Endothelial cell of umbilical vein (primary cell): ENCODE data around the gene CDK17. TPM values are rescaled to one million over a fixed set of nuclear protein-coding genes. Genes with fewer than 3 reads are reported as not detected.

Source experiments
- BruUV-seq: library from RNA; stranded (reverse); fragments of 400-500 nt; replicated peaks from 2 replicates; lab custom pipeline; 2021; lab: Mats Ljungman, UMichigan
- CTCF ChIA-PET: fragments of 300-600, 350-600 bp; sonication (Branson Sonifier 250); formaldehyde crosslinking; loops from one replicate; lab custom pipeline; 2021; ENCODE audit warnings: antibody characterized with exemption, inconsistent platforms; lab: Charles Lee
- POLR2A ChIA-PET: fragments of 300-600, 350-600 bp; sonication (Branson Sonifier 250); formaldehyde crosslinking; loops from one replicate; lab custom pipeline; 2021; ENCODE audit warnings: antibody characterized with exemption, inconsistent platforms; lab: Charles Lee
- DNase-seq: peaks from one replicate; pipeline ENCODE4 v3.0.0-alpha.2; 2011; ENCODE audit warnings: low read depth, low spot score
- FAIRE-seq: peaks from 2 replicates; lab custom pipeline; 2011; peaks lifted over from hg19 to GRCh38; lab: Jason Lieb, UNC
- H2AFZ ChIP-seq: 2 replicates; pipeline ENCODE4 v1.6.0; 2012; ENCODE audit warnings: low read depth, low read length, control low read depth, inconsistent platforms
- H3K27ac ChIP-seq: 2 replicates; pipeline ENCODE4 v1.5.1; 2011; ENCODE audit warnings: low read depth, mild to moderate bottlenecking, control low read depth, low read length, moderate library complexity; ENCODE audit not compliant: insufficient read depth
- H3K27me3 ChIP-seq, 2 experiments: 2 replicates each; pipeline versions ENCODE4 v1.6.0 to v1.6.1; 2011; ENCODE audit warnings: low read length in 2 of 2, mixed read lengths in 1 of 2; ENCODE audit not compliant: control insufficient read depth in 2 of 2, insufficient read depth in 2 of 2
- H3K36me3 ChIP-seq, 2 experiments: 2 replicates in 1 of 2; 3 replicates in 1 of 2; pipeline ENCODE4 v1.5.1; 2011; ENCODE audit warnings: low read length in 2 of 2, mild to moderate bottlenecking in 1 of 2, moderate library complexity in 1 of 2; ENCODE audit not compliant: control insufficient read depth in 2 of 2, insufficient read depth in 2 of 2; ENCODE audit errors: extremely low read depth in 1 of 2
- H3K4me1 ChIP-seq: 3 replicates; pipeline ENCODE4 v1.5.1; 2011; ENCODE audit warnings: mild to moderate bottlenecking, low read length; ENCODE audit not compliant: control insufficient read depth, insufficient read depth; ENCODE audit errors: extremely low read depth
- H3K4me2 ChIP-seq: 2 replicates; pipeline ENCODE4 v1.6.1; 2011; ENCODE audit warnings: low read length, control low read depth, mixed read lengths; ENCODE audit not compliant: insufficient read depth
- H3K4me3 ChIP-seq, 3 experiments: fragments of 200-600 bp in 1 of 3; sonication (generic), shearing (Covaris generic) in 1 of 3; replicated peaks in 1 of 3; 2 replicates each; pipeline ENCODE4 v1.5.1; 2011 to 2016; ENCODE audit warnings: control low read depth in 3 of 3, low read length in 3 of 3, mild to moderate bottlenecking in 2 of 3, inconsistent platforms in 1 of 3, low read depth in 1 of 3, moderate library complexity in 1 of 3; ENCODE audit not compliant: insufficient read depth in 1 of 3
- H3K79me2 ChIP-seq: 2 replicates; pipeline ENCODE4 v1.6.0; 2012; ENCODE audit warnings: low read length, inconsistent platforms; ENCODE audit not compliant: control insufficient read depth, insufficient read depth
- H3K9ac ChIP-seq: replicated peaks from 2 replicates; pipeline ENCODE3; 2011; ENCODE audit warnings: low read length, control low read depth; ENCODE audit not compliant: insufficient read depth; ENCODE audit errors: extremely low read depth
- H3K9me1 ChIP-seq: replicated peaks from 3 replicates; pipeline ENCODE4 v1.6.0; 2011; ENCODE audit warnings: mild to moderate bottlenecking, low read length; ENCODE audit not compliant: control insufficient read depth, insufficient read depth; ENCODE audit errors: extremely low read depth
- H3K9me3 ChIP-seq: replicated peaks from 2 replicates; pipeline ENCODE4 v1.5.1; 2012; ENCODE audit warnings: low read length, inconsistent platforms; ENCODE audit not compliant: control insufficient read depth, insufficient read depth
- H4K20me1 ChIP-seq: replicated peaks from 2 replicates; pipeline ENCODE3; 2011; ENCODE audit warnings: mild to moderate bottlenecking, low read length; ENCODE audit not compliant: control insufficient read depth, insufficient read depth; ENCODE audit errors: extremely low read depth
- CTCF ChIP-seq, 2 donors: IDR thresholded peaks; 1 replicate in 1 of 2; 2 replicates in 1 of 2; pipeline ENCODE4 v1.5.1; 2011; ENCODE audit warnings: low read length in 2 of 2, mild to moderate bottlenecking in 2 of 2, moderate library complexity in 2 of 2, control low read depth in 1 of 2, inconsistent platforms in 1 of 2, low read depth in 1 of 2; ENCODE audit not compliant: insufficient read depth in 1 of 2; ENCODE audit errors: extremely low read depth in 1 of 2
- EZH2 ChIP-seq: IDR thresholded peaks from 2 replicates; pipeline ENCODE4 v1.6.1; 2012; ENCODE audit warnings: borderline replicate concordance, low read depth, mild to moderate bottlenecking, moderate library complexity, low read length, inconsistent platforms; ENCODE audit not compliant: severe bottlenecking
- FOS ChIP-seq: IDR thresholded peaks from 2 replicates; pipeline ENCODE4 v1.6.1; 2011; ENCODE audit warnings: mild to moderate bottlenecking, low read length, moderate library complexity, borderline replicate concordance; ENCODE audit not compliant: insufficient read depth
- GATA2 ChIP-seq: IDR thresholded peaks from 2 replicates; pipeline ENCODE4 v1.7.0; 2011; ENCODE audit warnings: low read depth, mild to moderate bottlenecking, moderate library complexity, mixed read lengths, low read length; ENCODE audit not compliant: insufficient read length, insufficient read depth
- JUN ChIP-seq: IDR thresholded peaks from 2 replicates; pipeline ENCODE4 v1.6.1; 2011; ENCODE audit warnings: borderline replicate concordance, low read depth; ENCODE audit not compliant: insufficient read length, insufficient read depth
- MAX ChIP-seq: IDR thresholded peaks from 2 replicates; pipeline ENCODE4 v1.6.1; 2011; ENCODE audit not compliant: insufficient read depth, insufficient read length
- POLR2A ChIP-seq: IDR thresholded peaks from 2 replicates; pipeline ENCODE4 v1.6.1; 2012; ENCODE audit warnings: low read depth, mild to moderate bottlenecking, control low read depth, low read length
- POLR2AphosphoS5 ChIP-seq: IDR thresholded peaks from 2 replicates; pipeline ENCODE4 v1.6.1; 2012; ENCODE audit warnings: low read depth, mild to moderate bottlenecking, control low read depth, low read length, moderate library complexity; ENCODE audit not compliant: insufficient read depth
- dilution Hi-C: fragments of 300-500 bp; cut with MboI; formaldehyde crosslinking; loops from one replicate; pipeline ENCODE4 v1.15.0; 2019; ENCODE audit warnings: low sequenced_read_pairs; ENCODE audit not compliant: extremely low pct_ligation_motif_present
- intact Hi-C: fragments of 100-400 bp; cut with micrococcal nuclease; formaldehyde crosslinking; loops from one replicate; pipeline ENCODE4 v1.10.0; 2022
- polyA plus RNA-seq, 4 experiments: library from polyadenylated mRNA; depleted of rRNA in 3 of 4; stranded (reverse) in 3 of 4; unstranded in 1 of 4; fragments of >200 nt; gene quantifications; 2 replicates each; pipeline versions ENCODE4 v1.2.1 to v1.2.3, GENCODE V29; 2011 to 2012; ENCODE audit warnings: missing spikeins in 1 of 4
- total RNA-seq: library from RNA; stranded (reverse); gene quantifications from 2 replicates; pipeline ENCODE4 v1.2.3, GENCODE V29; 2021

CDK17 gene
- total and polyA plus RNA-seq, 2 donors (not counting 3 experiments of a cell fraction or from before 2014, with no cell fraction given), result 61.1 to 176 TPM

DNA sequence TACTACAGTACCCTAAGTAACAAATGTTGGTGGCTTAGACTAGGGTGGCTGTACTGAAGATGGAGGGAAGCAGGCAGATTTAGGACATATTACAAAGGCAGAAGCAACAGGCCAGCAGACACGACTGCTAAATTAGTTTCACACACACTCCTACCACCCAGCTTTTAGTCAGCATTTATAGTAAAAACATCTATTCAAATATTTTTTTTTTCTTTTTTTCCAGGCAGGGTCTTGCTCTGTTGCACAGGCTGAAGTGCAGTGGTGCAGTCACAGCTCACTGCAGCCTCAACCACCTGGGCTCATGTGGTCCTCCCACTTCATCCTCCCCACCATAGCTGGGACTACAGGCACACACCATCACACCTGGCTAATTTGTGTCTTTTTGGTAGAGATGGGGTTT is 72.9 kb downstream of the CDK17 start:
- DNase-seq, result no peak
- no peak overlapping the region for H3K27ac ChIP-seq
- peaks cover 100% of the 10 kb centered on the region for H3K79me2 ChIP-seq
- no peaks in the 10 kb centered on the region for H3K9me1 ChIP-seq
- ChIA-PET CTCF (interaction anchor here (1.2 to 2.0 kb wide), 2 partner anchors 9 to 19 kb away, joined by 3 to 7 read pairs; no protein-coding TSS in a partner anchor), POLR2A (no interaction called here)
- TF ChIP-seq JUN (no peak), POLR2AphosphoS5 (peak; percentile 4), FOS (no peak)
- FAIRE-seq, result no peak
- H2AFZ ChIP-seq, result no peak overlapping the region
- H4K20me1 ChIP-seq, result peaks cover 47% of the 10 kb centered on the region
- peaks cover 18 to 29% of the 10 kb centered on the region in 2 experiments for H3K36me3 ChIP-seq
- no peak overlapping the region for H3K9ac ChIP-seq
- H3K9me3 ChIP-seq, result no peaks in the 10 kb centered on the region
- dilution Hi-C loops (no loop called here), intact Hi-C loops (no loop called here)
- no peak overlapping the region for H3K4me3 ChIP-seq
- no peak overlapping the region for H3K4me2 ChIP-seq
- BruUV-seq, result no TSS peak
- no peaks in the 10 kb centered on the region for H3K4me1 ChIP-seq
- no peaks in the 10 kb centered on the region for H3K27me3 ChIP-seq

GRCh38 chr12:96326628-96327227 is 73.5 kb downstream of the CDK17 start:
- no peak overlapping the region for H2AFZ ChIP-seq
- H3K4me2 ChIP-seq, result no peak overlapping the region
- no TSS peak for BruUV-seq
- dilution Hi-C loops, result no loop called here
- ChIA-PET CTCF (interaction anchor here (1.0 to 2.0 kb wide), 6 partner anchors 10 to 190 kb away, joined by 3 to 7 read pairs (median 3); no protein-coding TSS in a partner anchor), POLR2A (no interaction called here)
- H3K27ac ChIP-seq, result no peak overlapping the region
- peaks cover 100% of the 10 kb centered on the region for H3K79me2 ChIP-seq
- H3K27me3 ChIP-seq, result no peaks in the 10 kb centered on the region
- H4K20me1 ChIP-seq, result peaks cover 43% of the 10 kb centered on the region
- H3K9ac ChIP-seq, result no peak overlapping the region
- TF ChIP-seq POLR2A (no peak), CTCF (IDR thresholded peaks at IDR 0.05; ENCODE audit: extremely low read depth in 1 of 2, insufficient read depth in 1 of 2, low read depth in 1 of 2, low read length in 2 of 2) (no peak), GATA2 (no peak), JUN (no peak), EZH2 (no peak), MAX (no peak), POLR2AphosphoS5 (no peak)
- peaks cover 17 to 29% of the 10 kb centered on the region in 2 experiments for H3K36me3 ChIP-seq
- DNase-seq (no peak), FAIRE-seq (no peak)
- H3K9me1 ChIP-seq, result no peaks in the 10 kb centered on the region
- no peaks in the 10 kb centered on the region for H3K9me3 ChIP-seq
- intact Hi-C loops, result no loop called here
- no peak overlapping the region for H3K4me3 ChIP-seq
- H3K4me1 ChIP-seq, result no peaks in the 10 kb centered on the region
